Astrocyte (in vitro differentiated cells and primary cell): ENCODE results near the gene SLC9A9. TPM values are rescaled to one million over a fixed set of nuclear protein-coding genes. Genes with fewer than 3 reads are reported as not detected.

Source experiments
- DNase-seq: peaks from one replicate; pipeline ENCODE4 v3.0.0-alpha.2; 2010; ENCODE audit warnings: low read depth
- FAIRE-seq: peaks from 2 replicates; lab custom pipeline; 2011; peaks lifted over from hg19 to GRCh38; lab: Jason Lieb, UNC
- H2AFZ ChIP-seq: 2 replicates; pipeline ENCODE4 v1.6.0; 2012; ENCODE audit warnings: low read depth, low read length, inconsistent platforms
- H3K27ac ChIP-seq: 2 replicates; pipeline ENCODE4 v1.5.1; 2011; ENCODE audit warnings: low read depth, low read length, inconsistent platforms
- H3K27me3 ChIP-seq: 2 replicates; pipeline ENCODE4 v1.6.0; 2011; ENCODE audit warnings: low read length, inconsistent platforms; ENCODE audit not compliant: insufficient read depth
- H3K36me3 ChIP-seq: 2 replicates; pipeline ENCODE4 v1.5.1; 2011; ENCODE audit warnings: low read length, inconsistent platforms; ENCODE audit not compliant: insufficient read depth
- H3K4me1 ChIP-seq: 2 replicates; pipeline ENCODE4 v1.5.1; 2011; ENCODE audit warnings: low read length, inconsistent platforms; ENCODE audit not compliant: insufficient read depth
- H3K4me2 ChIP-seq: 2 replicates; pipeline ENCODE4 v1.6.0; 2012; ENCODE audit warnings: low read length, inconsistent platforms
- H3K4me3 ChIP-seq: 2 replicates; pipeline ENCODE4 v1.5.1; 2011; ENCODE audit warnings: low read depth, mild to moderate bottlenecking, low read length, inconsistent platforms; ENCODE audit not compliant: insufficient read depth
- H3K79me2 ChIP-seq: 2 replicates; pipeline ENCODE4 v1.6.0; 2012; ENCODE audit warnings: mild to moderate bottlenecking, low read length, inconsistent platforms; ENCODE audit not compliant: insufficient read depth
- H3K9ac ChIP-seq: 2 replicates; pipeline ENCODE4 v1.6.0; 2012; ENCODE audit warnings: mild to moderate bottlenecking, low read length, inconsistent platforms
- H3K9me3 ChIP-seq: 2 replicates; pipeline ENCODE4 v1.5.1; 2012; ENCODE audit warnings: low read depth, mild to moderate bottlenecking, low read length, inconsistent platforms; ENCODE audit not compliant: insufficient read depth
- H4K20me1 ChIP-seq: 2 replicates; pipeline ENCODE4 v1.6.0; 2012; ENCODE audit warnings: low read length, inconsistent platforms; ENCODE audit not compliant: insufficient read depth
- H3K27ac Mint-ChIP-seq: one replicate; pipeline ENCODE4 v1.8.0; 2021; ENCODE audit warnings: mild to moderate bottlenecking, mixed read lengths; ENCODE audit not compliant: unreplicated experiment
- H3K27me3 Mint-ChIP-seq: one replicate; pipeline ENCODE4 v1.8.0; 2021; ENCODE audit warnings: low read depth, mixed read lengths; ENCODE audit not compliant: unreplicated experiment
- H3K36me3 Mint-ChIP-seq: one replicate; pipeline ENCODE4 v1.8.0; 2021; ENCODE audit warnings: low read depth, mixed read lengths; ENCODE audit not compliant: unreplicated experiment
- H3K4me1 Mint-ChIP-seq: one replicate; pipeline ENCODE4 v1.8.0; 2021; ENCODE audit warnings: low read depth, mixed read lengths; ENCODE audit not compliant: unreplicated experiment
- H3K4me3 Mint-ChIP-seq: one replicate; pipeline ENCODE4 v1.8.0; 2021; ENCODE audit warnings: mild to moderate bottlenecking, moderate library complexity, mixed read lengths; ENCODE audit not compliant: unreplicated experiment
- H3K9me3 Mint-ChIP-seq: one replicate; pipeline ENCODE4 v1.8.0; 2021; ENCODE audit warnings: mild to moderate bottlenecking, mixed read lengths; ENCODE audit not compliant: unreplicated experiment
- CTCF ChIP-seq: IDR thresholded peaks from 2 replicates; pipeline ENCODE4 v1.5.1; 2011; ENCODE audit warnings: low read depth, mild to moderate bottlenecking, inconsistent platforms, low read length, moderate library complexity; ENCODE audit not compliant: insufficient read depth
- EZH2 ChIP-seq: IDR thresholded peaks from 2 replicates; pipeline ENCODE4 v1.6.1; 2012; ENCODE audit warnings: mild to moderate bottlenecking, low read length, inconsistent platforms; ENCODE audit not compliant: insufficient read depth
- total RNA-seq: library from RNA; stranded (reverse); gene quantifications from 2 replicates; pipeline ENCODE4 v1.2.1, GENCODE V29; 2021

SLC9A9 gene
- total RNA-seq, 1 donor from 2014 or later, result 1.5 TPM

GRCh38 chr3:143298886-143299535, 549.3 kb downstream of the SLC9A9 start:
- Mint-ChIP-seq H3K36me3 (no peaks in the 10 kb centered on the region), H3K4me3 (no peak overlapping the region), H3K9me3 (no peaks in the 10 kb centered on the region), H3K4me1 (peaks cover 12% of the 10 kb centered on the region), H3K27ac (no peak overlapping the region), H3K27me3 (peaks cover 8% of the 10 kb centered on the region)
- Histone ChIP-seq H3K36me3 (no peaks in the 10 kb centered on the region), H3K9ac (no peak overlapping the region), H4K20me1 (no peaks in the 10 kb centered on the region), H3K4me2 (no peak overlapping the region), H3K9me3 (no peaks in the 10 kb centered on the region), H3K79me2 (no peaks in the 10 kb centered on the region), H3K4me1 (peaks cover 8% of the 10 kb centered on the region), H3K27me3 (no peaks in the 10 kb centered on the region), H3K4me3 (no peak overlapping the region), H2AFZ (no peak overlapping the region), H3K27ac (no peak overlapping the region)
- DNase-seq, result no peak
- FAIRE-seq, result no peak
- TF ChIP-seq EZH2, result no peak
- TF ChIP-seq CTCF, result no peak

- Histone ChIP-seq H3K79me2 (no peaks in the 10 kb centered on the region), H3K4me2 (no peak overlapping the region), H4K20me1 (no peaks in the 10 kb centered on the region), H3K27me3 (no peaks in the 10 kb centered on the region), H3K4me3 (no peak overlapping the region), H3K9me3 (no peaks in the 10 kb centered on the region), H3K4me1 (peaks cover 8% of the 10 kb centered on the region), H2AFZ (no peak overlapping the region), H3K9ac (no peak overlapping the region), H3K36me3 (no peaks in the 10 kb centered on the region), H3K27ac (no peak overlapping the region)
- H3K36me3 Mint-ChIP-seq, result no peaks in the 10 kb centered on the region
- FAIRE-seq, result no peak
- TF ChIP-seq EZH2, result no peak
- no peak for TF ChIP-seq CTCF
- no peak overlapping the region for H3K4me3 Mint-ChIP-seq
- peaks cover 12% of the 10 kb centered on the region for H3K4me1 Mint-ChIP-seq
- DNase-seq, result no peak
- peaks cover 8% of the 10 kb centered on the region for H3K27me3 Mint-ChIP-seq
- H3K9me3 Mint-ChIP-seq, result no peaks in the 10 kb centered on the region
- H3K27ac Mint-ChIP-seq, result no peak overlapping the region
Measured at GRCh38 chr3:143298380-143298779, 549.9 kb downstream of the SLC9A9 start.
